Suprapubic skin (tissue), 3 donors: ENCODE measurements around the gene CALB2.

Experiments
- CTCF ChIP-seq, 2 donors: fragments of 200-600 bp in 1 of 2; fragments of 450-650 bp in 1 of 2; sonication (generic) in 1 of 2; IDR thresholded peaks; one replicate each; pipeline ENCODE4 v1.5.1; 2016 to 2019; ENCODE audit warnings: antibody characterized with exemption in 2 of 2, mild to moderate bottlenecking in 1 of 2, moderate library complexity in 1 of 2
- POLR2A ChIP-seq, 2 donors: fragments of 450-650 bp; IDR thresholded peaks; one replicate each; pipeline ENCODE4 v1.6.1; 2017; ENCODE audit warnings: antibody characterized with exemption in 2 of 2, mild to moderate bottlenecking in 2 of 2, moderate library complexity in 2 of 2

GRCh38 chr16:71428385-71428784 lies 69.9 kb downstream of the CALB2 start:
- no peak for TF ChIP-seq CTCF (IDR thresholded peaks at IDR 0.05)
- no peak for TF ChIP-seq POLR2A (IDR thresholded peaks at IDR 0.05)
